Fibroblast of skin of left quadriceps (primary cell): ENCODE results near the gene CLK1.
A peak's percentile ranks its signal among the peaks of the same experiment; 100 is the strongest.
"Not testable (repeated sequence)": the region's sequence is repeated elsewhere in the genome, so short reads cannot be mapped to it uniquely, and the experiment has no call there.

Source experiments
- DNase-seq, 2 experiments: peaks; one replicate each; pipeline ENCODE4 v3.0.0-alpha.2; 2013; ENCODE audit warnings: low read depth in 2 of 2

Gene CLK1

GRCh38 chr2:200851398-200852248 lies 12.8 kb downstream of the CLK1 start:
- no peak for DNase-seq

- DNase-seq = no peak
Measured at GRCh38 chr2:200850512-200851256, 13.8 kb downstream of the CLK1 start.

GRCh38 chr2:200847939-200848338 lies 16.5 kb downstream of the CLK1 start:
- no peak for DNase-seq

- DNase-seq = no peak
Measured at GRCh38 chr2:200847269-200847668, 17.2 kb downstream of the CLK1 start.

GRCh38 chr2:200845669-200846325 lies 18.7 kb downstream of the CLK1 start:
- no peak for DNase-seq

- no peak for DNase-seq
Measured at GRCh38 chr2:200845194-200845593, 19.3 kb downstream of the CLK1 start.

GRCh38 chr2:200843993-200844948 lies 20.2 kb downstream of the CLK1 start:
- no peak for DNase-seq

GRCh38 chr2:200839513-200839912 lies 24.9 kb downstream of the CLK1 start:
- DNase-seq = no peak

GRCh38 chr2:200834701-200835100 lies 29.8 kb downstream of the CLK1 start:
- DNase-seq = no peak

GRCh38 chr2:200829258-200829655 lies 35.2 kb downstream of the CLK1 start:
- no peak for DNase-seq

- no peak for DNase-seq
Measured at GRCh38 chr2:200828572-200829257, 35.7 kb downstream of the CLK1 start.

- DNase-seq = no peak
Measured at GRCh38 chr2:200828104-200828503, 36.4 kb downstream of the CLK1 start.

GRCh38 chr2:200821686-200822245 lies 42.7 kb downstream of the CLK1 start:
- no peak for DNase-seq

- no peak for DNase-seq
Measured at GRCh38 chr2:200820573-200821234, 43.8 kb downstream of the CLK1 start.

- not testable (repeated sequence) for DNase-seq
Measured at GRCh38 chr2:200818732-200819131, 45.7 kb downstream of the CLK1 start.

- DNase-seq = no peak
Measured at GRCh38 chr2:200814917-200815316, 49.5 kb downstream of the CLK1 start.

- no peak for DNase-seq
Measured at GRCh38 chr2:200814276-200814815, 50.1 kb downstream of the CLK1 start.

GRCh38 chr2:200812122-200813022 lies 52.1 kb downstream of the CLK1 start:
- DNase-seq = peak in 1 of 2 experiments; percentile 28
